Astrocyte of the spinal cord (primary cell): Measurements from ENCODE around the gene ZNF79.

Experiments used
- DNase-seq: peaks from one replicate; pipeline ENCODE4 v3.0.0; 2011; ENCODE audit warnings: low read depth, low spot score
- H3K4me3 ChIP-seq: 2 replicates; pipeline ENCODE4 v1.5.1; 2011; ENCODE audit warnings: low read depth, mild to moderate bottlenecking, low read length, moderate library complexity
- CTCF ChIP-seq: IDR thresholded peaks from 2 replicates; pipeline ENCODE4 v1.5.1; 2012; ENCODE audit warnings: low read depth, mild to moderate bottlenecking, low read length, inconsistent platforms
- in situ Hi-C: cut with HindIII; loops from 2 replicates; pipeline ENCODE4 v1.10.0; 2017; ENCODE audit warnings: low sequenced_read_pairs

ZNF79 gene

GRCh38 chr9:127404631-127405030, 19.6 kb upstream of the ZNF79 start:
- no peak for DNase-seq
- in situ Hi-C loops: no loop called here

GRCh38 chr9:127405344-127406125, 18.6 kb upstream of the ZNF79 start:
- DNase-seq: no peak
- in situ Hi-C loops: no loop called here
- H3K4me3 ChIP-seq: no peak overlapping the region
- no peak for TF ChIP-seq CTCF

More at GRCh38 chr9:127404631-127405030, 19.6 kb upstream of the ZNF79 start:
- TF ChIP-seq CTCF: no peak
- H3K4me3 ChIP-seq: no peak overlapping the region

GRCh38 chr9:127406799-127407491, 17.2 kb upstream of the ZNF79 start:
- DNase-seq: no peak
- no peak overlapping the region for H3K4me3 ChIP-seq
- no peak for TF ChIP-seq CTCF
- in situ Hi-C loops: no loop called here

GRCh38 chr9:127407492-127407843, 16.7 kb upstream of the ZNF79 start:
- H3K4me3 ChIP-seq: no peak overlapping the region
- no peak for DNase-seq
- in situ Hi-C loops: no loop called here
- no peak for TF ChIP-seq CTCF

- no peak for DNase-seq
- no peak overlapping the region for H3K4me3 ChIP-seq
- no peak for TF ChIP-seq CTCF
- in situ Hi-C loops: no loop called here
Measured at GRCh38 chr9:127411122-127411521, 13.1 kb upstream of the ZNF79 start.

- TF ChIP-seq CTCF: no peak
- in situ Hi-C loops: no loop called here
- no peak for DNase-seq
- H3K4me3 ChIP-seq: no peak overlapping the region
Measured at GRCh38 chr9:127415141-127415540, 9.0 kb upstream of the ZNF79 start.
